Measurements from ENCODE around the gene ANXA2R.
A peak's percentile ranks its signal among the peaks of the same experiment; 100 is the strongest.

ANXA2R gene

DNA sequence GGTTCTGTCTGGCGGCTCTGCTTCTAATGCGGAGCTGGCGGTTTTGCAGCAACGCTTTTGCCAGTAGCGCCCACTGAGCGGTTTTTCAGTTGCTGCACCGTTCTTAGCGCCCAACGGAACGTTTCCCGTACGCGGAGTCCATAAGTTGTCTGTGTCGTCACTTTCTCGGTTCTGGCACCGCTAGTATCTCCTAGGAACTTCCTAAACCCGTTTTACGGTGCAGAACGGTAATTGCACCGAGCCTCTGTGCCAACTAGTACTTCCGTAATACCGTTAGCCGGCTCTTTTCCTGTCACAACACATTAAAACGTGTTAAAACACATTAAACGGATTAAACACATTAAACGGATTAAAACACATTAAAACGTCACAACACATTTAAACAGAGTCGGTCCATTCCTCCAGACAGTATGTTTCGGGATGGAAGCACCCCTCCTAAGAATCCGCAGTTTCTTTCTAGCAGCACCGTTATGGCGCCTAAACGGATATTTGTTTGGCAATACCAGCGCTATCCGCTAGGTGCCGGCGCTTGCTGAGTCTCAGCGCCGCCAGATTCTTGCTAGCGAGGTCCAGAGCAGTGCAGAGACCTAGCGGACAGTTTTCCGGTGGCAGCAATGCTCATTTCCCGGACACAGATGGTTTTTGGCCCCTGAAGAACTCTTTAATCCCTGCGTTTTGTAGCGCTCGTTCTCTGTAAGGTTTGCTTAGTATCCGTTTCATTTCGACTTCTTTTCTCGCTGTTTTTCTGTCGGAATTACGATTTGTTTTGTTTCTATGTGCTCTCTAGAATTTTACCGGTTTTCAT is 45.4 kb downstream of the ANXA2R start (continued):
- TF ChIP-seq, protein P1, sequence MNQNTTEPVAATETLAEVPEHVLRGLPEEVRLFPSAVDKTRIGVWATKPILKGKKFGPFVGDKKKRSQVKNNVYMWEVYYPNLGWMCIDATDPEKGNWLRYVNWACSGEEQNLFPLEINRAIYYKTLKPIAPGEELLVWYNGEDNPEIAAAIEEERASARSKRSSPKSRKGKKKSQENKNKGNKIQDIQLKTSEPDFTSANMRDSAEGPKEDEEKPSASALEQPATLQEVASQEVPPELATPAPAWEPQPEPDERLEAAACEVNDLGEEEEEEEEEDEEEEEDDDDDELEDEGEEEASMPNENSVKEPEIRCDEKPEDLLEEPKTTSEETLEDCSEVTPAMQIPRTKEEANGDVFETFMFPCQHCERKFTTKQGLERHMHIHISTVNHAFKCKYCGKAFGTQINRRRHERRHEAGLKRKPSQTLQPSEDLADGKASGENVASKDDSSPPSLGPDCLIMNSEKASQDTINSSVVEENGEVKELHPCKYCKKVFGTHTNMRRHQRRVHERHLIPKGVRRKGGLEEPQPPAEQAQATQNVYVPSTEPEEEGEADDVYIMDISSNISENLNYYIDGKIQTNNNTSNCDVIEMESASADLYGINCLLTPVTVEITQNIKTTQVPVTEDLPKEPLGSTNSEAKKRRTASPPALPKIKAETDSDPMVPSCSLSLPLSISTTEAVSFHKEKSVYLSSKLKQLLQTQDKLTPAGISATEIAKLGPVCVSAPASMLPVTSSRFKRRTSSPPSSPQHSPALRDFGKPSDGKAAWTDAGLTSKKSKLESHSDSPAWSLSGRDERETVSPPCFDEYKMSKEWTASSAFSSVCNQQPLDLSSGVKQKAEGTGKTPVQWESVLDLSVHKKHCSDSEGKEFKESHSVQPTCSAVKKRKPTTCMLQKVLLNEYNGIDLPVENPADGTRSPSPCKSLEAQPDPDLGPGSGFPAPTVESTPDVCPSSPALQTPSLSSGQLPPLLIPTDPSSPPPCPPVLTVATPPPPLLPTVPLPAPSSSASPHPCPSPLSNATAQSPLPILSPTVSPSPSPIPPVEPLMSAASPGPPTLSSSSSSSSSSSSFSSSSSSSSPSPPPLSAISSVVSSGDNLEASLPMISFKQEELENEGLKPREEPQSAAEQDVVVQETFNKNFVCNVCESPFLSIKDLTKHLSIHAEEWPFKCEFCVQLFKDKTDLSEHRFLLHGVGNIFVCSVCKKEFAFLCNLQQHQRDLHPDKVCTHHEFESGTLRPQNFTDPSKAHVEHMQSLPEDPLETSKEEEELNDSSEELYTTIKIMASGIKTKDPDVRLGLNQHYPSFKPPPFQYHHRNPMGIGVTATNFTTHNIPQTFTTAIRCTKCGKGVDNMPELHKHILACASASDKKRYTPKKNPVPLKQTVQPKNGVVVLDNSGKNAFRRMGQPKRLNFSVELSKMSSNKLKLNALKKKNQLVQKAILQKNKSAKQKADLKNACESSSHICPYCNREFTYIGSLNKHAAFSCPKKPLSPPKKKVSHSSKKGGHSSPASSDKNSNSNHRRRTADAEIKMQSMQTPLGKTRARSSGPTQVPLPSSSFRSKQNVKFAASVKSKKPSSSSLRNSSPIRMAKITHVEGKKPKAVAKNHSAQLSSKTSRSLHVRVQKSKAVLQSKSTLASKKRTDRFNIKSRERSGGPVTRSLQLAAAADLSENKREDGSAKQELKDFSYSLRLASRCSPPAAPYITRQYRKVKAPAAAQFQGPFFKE (tag by site-specific recombination; IDR thresholded peaks at IDR 0.05; ENCODE audit: borderline replicate concordance), result no peak
- TF ChIP-seq KLF10 (tag by site-specific recombination; IDR thresholded peaks at IDR 0.05) (no peak), SP3 (tag by site-specific recombination; IDR thresholded peaks at IDR 0.05) (no peak), ZNF133 (tag by site-specific recombination; IDR thresholded peaks at IDR 0.05) (no peak), ZNF830 (tag by site-specific recombination; IDR thresholded peaks at IDR 0.05; ENCODE audit: low read depth) (no peak), ZNF366 (tag by site-specific recombination; conservative IDR thresholded peaks at IDR 0.05) (0 out of 2 replicates have a peak, but pooled peaks have one; percentile 47), ZNF677 (tag by site-specific recombination; IDR thresholded peaks at IDR 0.05) (no peak), ZBTB1 (tag by site-specific recombination; IDR thresholded peaks at IDR 0.05) (no peak), KLF1 (tag by site-specific recombination; IDR thresholded peaks at IDR 0.05) (no peak), ZNF112 (tag by site-specific recombination; IDR thresholded peaks at IDR 0.05) (no peak), BCL11A (tag by site-specific recombination; IDR thresholded peaks at IDR 0.05; ENCODE audit: low read depth) (no peak), ZNF629 (tag by site-specific recombination; IDR thresholded peaks at IDR 0.05) (peak; percentile 66), HOXC10 (CRISPR knock-in tag; IDR thresholded peaks at IDR 0.05) (no peak), ZNF19 (tag by site-specific recombination; IDR thresholded peaks at IDR 0.05; ENCODE audit: low read depth) (no peak), ZNF248 (tag by site-specific recombination; IDR thresholded peaks at IDR 0.05) (no peak), ZNF324 (tag by site-specific recombination; IDR thresholded peaks at IDR 0.05) (peak; percentile 87), YY2 (tag by site-specific recombination; IDR thresholded peaks at IDR 0.05) (no peak), ZNF645 (tag by site-specific recombination; IDR thresholded peaks at IDR 0.05) (no peak), KLF16 (tag by site-specific recombination; IDR thresholded peaks at IDR 0.05) (no peak), ZNF521 (tag by site-specific recombination; IDR thresholded peaks at IDR 0.05) (no peak), GFI1B (tag by site-specific recombination; IDR thresholded peaks at IDR 0.05) (no peak), ZNF169 (tag by site-specific recombination; IDR thresholded peaks at IDR 0.05) (no peak), TCF7L2 (IDR thresholded peaks at IDR 0.05; ENCODE audit: borderline replicate concordance, low read depth, low read length) (no peak), ZNF670 (tag by site-specific recombination; IDR thresholded peaks at IDR 0.05; ENCODE audit: low read depth) (no peak), OVOL3 (tag by site-specific recombination; IDR thresholded peaks at IDR 0.05) (peak; percentile 97), KLF9 (tag by site-specific recombination; IDR thresholded peaks at IDR 0.05; ENCODE audit: low read depth) (no peak), ZNF560 (tag by site-specific recombination; IDR thresholded peaks at IDR 0.05; ENCODE audit: borderline replicate concordance) (no peak), MEIS1 (CRISPR knock-in tag; IDR thresholded peaks at IDR 0.05; ENCODE audit: borderline replicate concordance) (no peak)
- TF ChIP-seq, protein P2, sequence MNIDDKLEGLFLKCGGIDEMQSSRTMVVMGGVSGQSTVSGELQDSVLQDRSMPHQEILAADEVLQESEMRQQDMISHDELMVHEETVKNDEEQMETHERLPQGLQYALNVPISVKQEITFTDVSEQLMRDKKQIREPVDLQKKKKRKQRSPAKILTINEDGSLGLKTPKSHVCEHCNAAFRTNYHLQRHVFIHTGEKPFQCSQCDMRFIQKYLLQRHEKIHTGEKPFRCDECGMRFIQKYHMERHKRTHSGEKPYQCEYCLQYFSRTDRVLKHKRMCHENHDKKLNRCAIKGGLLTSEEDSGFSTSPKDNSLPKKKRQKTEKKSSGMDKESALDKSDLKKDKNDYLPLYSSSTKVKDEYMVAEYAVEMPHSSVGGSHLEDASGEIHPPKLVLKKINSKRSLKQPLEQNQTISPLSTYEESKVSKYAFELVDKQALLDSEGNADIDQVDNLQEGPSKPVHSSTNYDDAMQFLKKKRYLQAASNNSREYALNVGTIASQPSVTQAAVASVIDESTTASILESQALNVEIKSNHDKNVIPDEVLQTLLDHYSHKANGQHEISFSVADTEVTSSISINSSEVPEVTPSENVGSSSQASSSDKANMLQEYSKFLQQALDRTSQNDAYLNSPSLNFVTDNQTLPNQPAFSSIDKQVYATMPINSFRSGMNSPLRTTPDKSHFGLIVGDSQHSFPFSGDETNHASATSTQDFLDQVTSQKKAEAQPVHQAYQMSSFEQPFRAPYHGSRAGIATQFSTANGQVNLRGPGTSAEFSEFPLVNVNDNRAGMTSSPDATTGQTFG (tag by site-specific recombination; IDR thresholded peaks at IDR 0.05; ENCODE audit: borderline replicate concordance), result no peak

Data from HEK293 (cell line).